Lung microvascular endothelial cell (primary cell): ENCODE results near the gene CCNY. TPM values are rescaled to one million over a fixed set of nuclear protein-coding genes. Genes with fewer than 3 reads are reported as not detected.
A peak's percentile ranks its signal among the peaks of the same experiment; 100 is the strongest.

ENCODE experiments used
- DNase-seq, 2 donors: peaks; one replicate each; pipeline versions ENCODE4 v3.0.0 to v3.0.0-alpha.2; 2010; ENCODE audit warnings: low read depth in 2 of 2
- total RNA-seq: library from RNA; depleted of rRNA; stranded (reverse); fragments of >200 nt; gene quantifications from 2 replicates; pipeline ENCODE4 v1.2.1, GENCODE V29; 2014

The CCNY gene
- total RNA-seq, 1 donor from 2014 or later = 104 TPM

DNA sequence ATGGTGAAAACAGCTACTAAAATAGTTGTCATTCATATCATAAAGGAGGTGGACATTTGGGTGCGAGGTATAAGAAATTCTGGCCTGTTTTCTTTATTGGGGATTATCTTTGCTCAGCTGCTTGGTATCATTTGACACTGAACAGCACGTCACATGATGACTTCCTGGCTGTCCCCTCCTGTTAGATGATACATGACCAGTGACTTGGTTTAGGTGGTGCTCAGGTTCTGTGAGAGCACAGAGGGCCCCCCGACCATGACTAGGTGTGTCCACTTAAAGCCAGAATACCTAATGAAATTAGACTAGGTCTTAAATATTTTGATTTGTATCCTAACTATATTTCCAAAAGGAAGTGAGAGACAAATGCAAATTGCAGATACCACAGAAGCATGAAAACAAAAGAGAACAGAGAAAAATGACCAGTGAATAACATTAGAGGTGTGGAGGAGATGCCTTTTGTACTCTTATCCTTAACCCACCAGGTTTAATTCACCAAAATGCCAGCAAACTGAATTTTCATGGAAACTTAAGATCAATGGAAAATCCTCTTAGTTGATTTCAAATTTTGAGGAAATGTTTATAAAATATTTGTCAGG lies 218.2 kb downstream of the CCNY start:
- no peak for DNase-seq

DNA sequence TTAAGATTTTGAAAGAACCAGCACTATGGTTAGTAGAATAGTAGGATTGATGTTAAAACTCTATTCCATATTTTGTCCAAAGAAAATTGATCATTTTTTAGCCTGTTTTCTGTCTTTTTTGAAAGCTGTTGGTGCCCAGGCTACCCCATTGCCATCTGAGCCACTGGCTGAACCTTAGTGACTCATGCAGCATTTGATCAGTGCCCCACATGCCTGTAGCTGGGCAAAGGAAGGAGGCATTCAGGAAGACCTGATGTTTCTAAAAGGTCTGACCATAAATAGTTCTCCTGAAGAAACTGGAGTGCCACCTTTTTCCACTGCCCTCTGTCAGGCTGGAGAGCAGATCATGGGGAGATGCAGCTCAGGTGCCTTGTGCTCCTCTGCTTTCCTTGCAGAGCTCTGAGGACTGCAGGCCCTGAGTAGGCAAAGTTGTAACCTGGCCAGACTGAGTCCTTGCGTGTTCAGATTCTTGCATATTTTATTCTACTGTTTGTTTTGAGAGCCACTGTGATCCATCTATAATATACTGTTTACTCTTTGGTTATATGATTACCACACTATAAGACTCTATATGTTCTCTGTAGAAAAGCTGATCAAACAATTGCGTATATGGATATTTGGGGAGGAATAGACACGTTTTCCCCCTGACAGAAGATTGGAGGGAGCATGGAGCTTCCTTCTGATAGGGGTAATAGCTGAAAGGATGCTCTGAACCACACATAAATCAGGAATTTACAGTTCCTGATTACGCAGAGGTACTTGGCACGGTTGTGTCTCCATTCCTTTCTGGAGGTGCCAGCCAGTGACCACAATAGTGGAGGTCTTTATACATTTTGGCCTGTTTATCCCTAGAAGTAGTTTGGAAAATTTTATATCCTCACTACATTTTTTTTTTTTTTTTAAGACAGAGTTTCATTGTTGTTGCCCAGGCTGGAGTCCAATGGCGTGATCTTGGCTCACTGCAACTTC lies 219.9 kb downstream of the CCNY start:
- DNase-seq = no peak

DNA sequence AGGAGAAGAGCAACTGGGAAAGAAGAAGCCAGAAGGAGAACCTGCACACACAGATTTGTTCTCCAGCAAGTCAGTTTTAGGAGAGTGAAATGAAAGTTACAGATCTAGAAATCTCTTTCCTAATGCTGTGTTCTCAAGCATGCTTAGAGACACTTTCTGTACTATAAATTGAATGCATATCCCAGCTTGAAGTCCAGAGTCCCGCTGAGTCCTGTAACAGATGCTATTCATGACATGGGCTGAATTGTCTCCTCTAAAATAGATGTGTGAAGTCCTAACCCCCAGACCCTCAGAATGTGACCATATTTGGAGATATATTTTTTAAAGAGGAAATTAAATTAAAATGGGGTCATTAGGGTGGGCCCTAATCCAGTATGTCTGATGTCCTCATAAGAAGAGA lies 222.0 kb downstream of the CCNY start:
- DNase-seq = no peak

DNA sequence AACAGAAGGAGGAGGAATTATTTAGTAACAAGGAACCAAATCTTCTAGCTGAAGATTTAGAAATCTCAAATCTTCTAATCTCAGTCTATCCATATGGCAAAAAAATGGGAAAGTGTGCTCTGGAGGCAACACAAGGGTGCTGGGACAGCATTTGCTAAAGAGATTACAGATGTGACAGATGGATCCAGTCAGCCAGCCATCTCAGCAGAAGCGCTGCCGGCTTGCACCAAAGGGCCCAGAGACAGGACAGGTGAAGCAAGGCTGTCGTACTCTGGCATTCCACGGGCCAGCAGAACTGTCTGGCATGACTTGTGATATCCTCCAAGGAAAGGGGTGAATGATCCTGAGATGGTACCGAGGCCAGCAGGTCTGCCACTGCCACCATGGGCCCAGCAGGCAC lies 223.1 kb downstream of the CCNY start:
- DNase-seq = no peak

DNA sequence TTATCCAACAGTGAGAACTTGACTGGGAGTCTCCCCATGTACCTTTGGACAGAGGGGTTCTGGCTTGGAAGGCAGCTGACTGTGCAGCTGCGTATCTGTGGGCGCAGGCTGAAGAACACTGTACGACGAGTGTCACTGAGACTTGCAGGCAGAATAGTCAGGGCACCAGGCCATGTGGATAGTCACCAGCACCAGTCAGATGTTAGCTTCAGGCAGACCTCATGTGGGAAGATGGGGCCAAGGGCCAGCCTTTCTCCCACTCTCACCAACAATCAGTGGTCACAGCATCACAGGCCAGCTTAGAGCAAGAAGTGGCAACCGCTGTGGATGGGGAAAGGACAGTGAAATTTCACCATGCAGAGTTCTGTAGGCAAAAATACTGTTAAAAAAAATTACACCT lies 225.4 kb downstream of the CCNY start:
- no peak for DNase-seq

DNA sequence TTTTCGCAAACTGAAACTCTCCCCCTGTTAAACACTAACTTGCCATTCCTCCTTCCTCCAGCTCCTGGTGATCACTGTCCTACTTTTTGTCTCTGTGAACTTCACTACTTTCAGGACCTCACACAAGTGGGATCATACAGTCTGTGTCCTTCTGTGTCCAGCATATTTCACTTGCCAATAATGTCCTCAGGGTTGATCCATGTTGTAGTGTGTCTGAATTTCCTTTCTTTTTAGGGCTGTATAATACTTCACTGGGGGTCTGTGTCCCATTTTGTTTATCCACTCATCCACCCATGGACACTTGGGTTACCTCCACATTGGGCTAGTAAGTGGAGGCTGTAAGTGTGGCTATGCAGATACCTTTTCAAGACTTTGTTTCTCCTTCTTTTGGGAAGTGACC lies 226.1 kb downstream of the CCNY start:
- no peak for DNase-seq

DNA sequence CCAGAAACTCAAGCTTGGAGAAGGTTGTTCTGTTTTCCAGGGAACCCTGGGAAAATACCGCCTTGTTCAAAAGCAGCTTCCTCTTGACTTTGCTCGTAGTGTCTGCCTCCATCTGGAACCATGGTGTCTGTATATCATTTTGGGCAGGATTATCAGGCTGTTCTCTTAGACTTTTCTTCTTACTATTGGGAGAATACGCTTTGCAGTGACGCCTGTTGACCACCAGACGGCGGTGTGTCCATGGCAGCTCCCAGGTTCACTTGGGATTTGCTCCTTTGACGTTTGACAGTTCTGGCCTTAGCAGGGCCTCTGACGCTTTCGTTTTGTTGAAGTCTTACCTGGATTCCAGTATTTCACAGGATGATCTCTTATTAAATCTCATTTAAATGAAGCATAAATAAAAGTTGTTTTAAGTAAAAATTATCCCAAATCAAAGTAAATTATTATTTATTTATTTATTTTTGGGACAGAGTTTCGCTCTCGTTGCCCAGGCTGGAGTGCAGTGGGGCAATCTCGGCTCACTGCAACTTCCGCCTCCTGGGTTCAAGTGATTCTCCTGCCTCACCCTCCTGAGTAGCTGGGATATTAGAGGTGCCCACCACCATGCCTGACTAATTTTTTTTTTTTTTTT lies 227.1 kb downstream of the CCNY start:
- DNase-seq = peak; percentile 81 to 85

DNA sequence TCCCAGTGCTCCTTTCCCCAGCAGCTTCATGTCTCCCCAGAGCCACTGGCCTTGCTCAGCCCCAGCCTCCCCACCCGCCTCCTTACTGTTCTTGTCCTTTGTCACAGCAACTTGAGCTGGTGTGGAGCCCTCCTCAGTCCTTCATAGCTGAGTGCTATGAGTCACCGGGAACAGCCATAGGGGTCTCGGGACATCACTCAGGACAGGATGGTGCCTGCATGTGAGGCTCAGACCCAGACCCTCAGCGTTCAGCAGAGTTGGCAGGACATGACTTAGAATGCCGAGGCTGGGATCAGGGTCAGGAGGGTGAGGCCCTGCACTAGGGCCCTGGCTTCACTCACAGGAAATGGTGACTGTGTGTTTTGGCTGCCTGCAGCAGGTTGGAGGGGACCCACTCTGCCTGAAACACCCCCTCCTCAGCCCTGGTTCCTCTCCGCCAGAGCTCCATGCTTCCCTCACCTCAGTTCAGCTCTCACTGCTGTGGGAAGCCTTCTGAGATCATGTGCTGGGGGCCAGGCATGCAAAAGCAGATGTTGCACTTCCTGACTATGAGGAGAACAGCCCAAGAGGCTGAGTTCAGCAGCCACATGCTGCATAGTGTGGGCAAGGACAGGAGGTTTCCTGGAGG lies 228.1 kb downstream of the CCNY start:
- peak; percentile 52 to 57 for DNase-seq

DNA sequence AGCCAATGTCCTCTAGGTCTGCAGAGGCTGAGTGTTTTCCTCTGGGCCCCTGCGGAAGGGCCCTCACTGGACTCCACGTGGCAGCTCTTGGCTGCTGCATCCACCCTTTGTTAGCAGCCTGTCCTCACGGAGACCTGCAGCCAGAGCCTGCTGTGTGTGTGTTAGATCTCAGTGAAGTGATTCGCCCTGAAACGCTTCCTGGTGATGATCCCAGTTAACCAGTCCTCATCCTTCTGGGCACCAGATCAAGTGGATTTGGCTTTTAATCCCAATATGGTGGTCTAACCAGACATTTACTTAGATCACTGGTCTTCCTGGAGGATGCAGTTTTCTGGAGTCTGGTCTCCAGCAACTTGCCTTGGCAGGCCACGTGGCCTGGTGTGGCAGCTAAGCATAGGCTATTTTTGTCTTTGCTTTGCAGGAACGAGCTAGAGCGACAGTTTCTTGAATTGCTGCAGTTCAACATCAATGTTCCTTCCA lies 229.3 kb downstream of the CCNY start:
- DNase-seq = peak; percentile 34 to 48

DNA sequence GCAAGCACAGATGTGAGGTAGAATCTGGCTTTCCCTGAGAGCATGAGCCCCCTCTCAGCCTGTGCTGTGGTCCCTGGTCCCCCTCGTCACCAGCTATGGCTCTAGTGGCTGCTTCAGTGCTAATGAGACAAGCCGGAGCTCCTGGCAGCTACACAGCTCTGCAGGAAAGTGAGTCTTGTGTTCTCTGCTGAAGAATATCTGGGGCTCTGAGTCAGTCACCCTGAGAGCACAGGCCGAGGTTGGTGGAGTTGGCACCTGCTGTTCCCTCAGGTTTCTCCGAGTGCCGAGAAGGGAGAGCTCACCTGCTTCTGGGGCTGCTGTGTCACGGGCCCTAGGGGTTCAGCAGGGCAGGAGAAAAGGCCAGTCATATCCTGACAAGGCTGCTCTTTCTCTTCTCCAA lies 231.6 kb downstream of the CCNY start:
- no peak for DNase-seq

DNA sequence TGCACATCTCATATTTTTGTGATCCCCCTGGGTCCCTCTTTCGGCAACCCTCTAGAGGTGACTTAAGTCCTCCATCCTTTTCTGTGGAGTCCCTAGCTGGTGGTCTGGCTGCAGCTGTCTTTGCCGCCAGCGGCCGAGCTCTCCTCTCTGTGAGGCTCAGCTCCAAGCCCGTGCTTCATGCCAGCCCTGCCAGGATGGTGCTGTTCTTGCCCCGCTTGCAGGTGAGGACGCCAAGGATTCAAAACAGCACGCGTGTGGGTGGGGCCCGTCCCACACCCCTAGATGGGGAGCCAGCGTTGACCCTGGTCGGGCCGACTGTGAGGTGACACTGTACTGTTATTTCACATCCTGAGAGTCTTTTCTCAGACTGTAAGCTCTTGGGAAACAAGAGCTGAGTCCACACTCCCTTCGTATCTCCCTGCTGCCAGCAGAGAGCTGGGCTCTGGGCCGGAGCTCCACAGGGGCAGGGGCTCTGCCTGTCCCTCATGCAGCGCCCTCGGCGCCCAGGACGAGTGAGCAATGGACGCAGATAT lies 232.2 kb downstream of the CCNY start:
- no peak for DNase-seq

DNA sequence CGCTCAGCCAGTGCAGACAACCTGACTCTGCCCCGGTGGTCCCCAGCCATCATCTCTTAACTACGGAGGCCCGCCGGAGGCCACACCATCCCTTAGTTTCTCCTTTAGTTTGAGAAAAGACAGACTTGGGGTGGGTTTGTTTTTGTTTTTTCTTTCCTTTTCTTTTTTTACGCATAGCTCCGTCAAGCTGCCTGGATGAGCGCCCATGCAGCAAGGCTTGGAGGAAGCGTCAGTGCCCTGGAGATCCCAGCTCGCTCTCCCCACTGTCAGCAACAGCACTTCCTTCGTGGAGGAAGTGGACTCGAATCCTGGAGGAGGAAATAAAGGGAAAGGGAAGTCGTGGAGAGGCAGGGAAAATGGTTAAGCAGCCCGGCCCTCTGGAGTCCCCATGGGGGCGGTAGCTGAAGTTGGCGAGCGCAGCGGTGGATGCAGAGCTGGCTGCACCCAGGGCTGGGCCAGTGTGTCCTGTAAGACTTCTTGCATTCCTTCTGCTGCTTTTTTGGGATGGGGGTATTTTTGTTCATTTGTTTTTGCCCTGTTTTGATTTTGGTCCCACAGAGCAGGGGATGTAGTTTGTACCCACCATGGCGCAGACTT lies 232.9 kb downstream of the CCNY start:
- DNase-seq = no peak

DNA sequence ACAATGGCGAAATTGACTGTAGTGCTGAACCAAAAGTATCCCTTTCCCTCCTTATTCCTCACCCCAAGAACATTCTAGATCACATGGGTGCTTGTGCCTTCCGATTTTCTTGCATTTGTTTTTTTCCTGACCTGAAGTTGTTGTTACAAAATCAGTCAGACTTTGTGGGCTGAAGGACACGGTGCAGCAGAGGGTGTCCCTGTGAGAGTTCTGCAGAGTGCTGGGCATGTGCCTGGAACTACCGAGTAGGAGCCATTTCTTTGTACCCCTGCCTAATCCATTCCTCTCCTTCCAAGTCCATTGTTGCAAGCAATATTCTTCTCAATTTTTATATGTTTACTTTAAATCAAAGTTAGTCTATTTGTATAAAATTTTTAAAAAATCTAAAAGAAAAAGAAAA lies 233.5 kb downstream of the CCNY start:
- no peak for DNase-seq

DNA sequence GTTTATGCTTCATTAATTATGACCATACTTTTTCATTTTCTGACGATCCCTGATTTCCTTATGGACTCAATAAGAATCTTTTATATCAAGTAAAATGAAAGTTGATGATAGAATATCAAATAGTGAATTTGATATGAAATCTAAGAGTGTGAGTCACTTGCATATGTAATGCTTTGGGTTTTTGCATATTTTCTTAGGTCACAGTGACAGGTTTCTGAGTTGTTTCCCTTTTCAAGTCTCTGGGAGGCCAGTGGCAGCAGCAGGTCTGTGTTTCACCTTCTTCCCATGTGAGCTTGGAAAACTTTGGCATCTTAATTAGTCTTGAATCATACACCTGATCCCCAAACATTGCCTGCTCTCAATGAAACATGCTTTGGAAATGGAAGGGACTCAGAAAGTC lies 234.1 kb downstream of the CCNY start:
- no peak for DNase-seq

DNA sequence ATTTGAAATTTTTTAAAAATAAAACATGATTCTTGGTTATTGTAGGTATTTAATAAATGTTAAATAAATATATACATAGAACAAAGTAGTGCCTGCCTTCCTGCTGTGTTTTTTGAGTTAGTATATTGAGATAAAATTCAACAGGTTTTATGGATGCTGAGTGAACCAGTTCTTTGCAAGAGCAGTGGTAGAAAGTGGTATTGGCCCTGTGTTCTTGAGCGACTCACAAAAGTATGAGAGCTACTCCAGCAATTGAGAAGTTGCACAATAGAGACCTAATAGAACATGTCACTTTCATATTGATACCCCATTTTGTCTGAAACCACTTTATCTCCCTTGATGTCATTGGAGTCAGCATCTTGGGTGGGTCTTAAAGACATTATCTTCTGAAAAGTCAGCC lies 236.3 kb downstream of the CCNY start:
- no peak for DNase-seq

DNA sequence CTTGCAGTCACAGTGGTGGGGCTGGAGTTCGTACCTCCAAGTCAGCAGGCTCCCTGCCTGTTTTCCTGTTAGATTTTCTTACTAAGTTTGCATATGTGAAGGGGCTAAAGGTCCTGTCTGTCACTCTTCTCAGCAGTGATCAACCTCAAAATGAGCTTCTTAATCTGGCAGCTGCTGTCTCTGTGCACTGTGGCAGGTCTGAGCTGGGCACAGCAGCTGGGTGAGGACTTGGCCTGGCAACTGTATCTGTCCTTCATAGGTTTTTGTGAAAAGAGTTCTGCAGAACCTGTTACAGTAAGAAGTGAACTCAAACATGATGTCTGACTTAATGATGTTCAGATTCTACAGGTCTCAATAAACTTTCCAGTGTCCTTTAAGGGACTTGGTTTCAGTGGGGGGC lies 237.5 kb downstream of the CCNY start:
- no peak for DNase-seq

DNA sequence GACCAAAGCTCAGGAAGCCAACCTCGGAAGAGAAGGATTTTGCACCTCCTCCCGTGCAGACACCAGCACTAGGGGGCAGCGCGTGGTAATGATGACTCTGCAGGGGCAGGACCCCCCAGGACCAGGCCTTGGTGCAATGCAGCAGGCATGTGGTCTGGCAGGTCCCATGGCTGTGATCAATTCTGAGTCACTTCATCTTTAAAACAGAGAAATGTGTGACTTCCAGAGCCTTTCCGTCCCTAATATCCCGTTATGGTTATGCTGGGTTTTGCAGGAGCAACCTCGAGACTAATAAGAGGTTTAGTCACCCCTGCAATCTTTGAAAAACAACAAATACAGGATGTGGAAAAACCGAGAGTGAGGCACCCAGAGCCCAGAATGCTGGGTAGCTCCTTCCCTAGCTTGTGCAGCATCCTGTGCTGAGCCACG lies 238.6 kb downstream of the CCNY start:
- DNase-seq = peak; percentile 26 to 86

DNA sequence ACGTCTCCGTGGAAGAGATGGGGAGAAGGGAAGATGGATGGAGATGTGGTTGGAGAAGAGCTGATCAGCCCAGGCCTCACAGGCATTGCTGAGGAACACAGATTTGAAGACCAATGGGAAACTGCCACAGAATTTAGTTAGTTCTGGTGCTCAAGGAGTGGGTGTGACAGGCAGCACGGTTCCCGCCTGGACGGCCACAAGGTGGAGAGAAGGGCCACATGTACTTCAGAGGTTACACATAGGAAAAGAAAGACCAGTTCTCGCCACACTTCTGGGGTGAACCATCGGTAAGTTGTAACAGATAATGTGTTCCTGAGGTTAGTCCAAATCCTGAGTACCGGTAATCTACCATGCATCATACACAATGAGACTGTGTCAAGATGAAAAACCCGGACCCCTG lies 239.3 kb downstream of the CCNY start:
- no peak for DNase-seq

DNA sequence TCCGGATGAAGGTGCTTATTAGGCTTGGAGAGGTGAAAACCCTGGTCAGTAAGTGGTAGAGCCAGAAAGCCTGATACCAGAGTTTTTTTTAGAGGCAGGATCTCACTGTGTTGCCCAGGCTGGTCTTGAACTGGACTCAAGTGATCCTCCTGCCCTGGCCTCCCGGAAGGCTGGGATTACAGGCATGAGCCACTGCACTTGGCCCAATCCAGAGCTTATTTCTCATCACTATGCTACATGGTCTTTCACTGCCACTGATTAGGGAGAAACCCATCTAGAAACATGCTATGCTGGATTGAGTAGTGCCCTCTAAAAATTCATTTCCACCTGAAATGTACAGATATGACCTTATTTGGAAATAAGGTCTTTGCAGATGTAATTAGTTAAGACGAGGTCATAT lies 240.4 kb downstream of the CCNY start:
- DNase-seq = no peak

DNA sequence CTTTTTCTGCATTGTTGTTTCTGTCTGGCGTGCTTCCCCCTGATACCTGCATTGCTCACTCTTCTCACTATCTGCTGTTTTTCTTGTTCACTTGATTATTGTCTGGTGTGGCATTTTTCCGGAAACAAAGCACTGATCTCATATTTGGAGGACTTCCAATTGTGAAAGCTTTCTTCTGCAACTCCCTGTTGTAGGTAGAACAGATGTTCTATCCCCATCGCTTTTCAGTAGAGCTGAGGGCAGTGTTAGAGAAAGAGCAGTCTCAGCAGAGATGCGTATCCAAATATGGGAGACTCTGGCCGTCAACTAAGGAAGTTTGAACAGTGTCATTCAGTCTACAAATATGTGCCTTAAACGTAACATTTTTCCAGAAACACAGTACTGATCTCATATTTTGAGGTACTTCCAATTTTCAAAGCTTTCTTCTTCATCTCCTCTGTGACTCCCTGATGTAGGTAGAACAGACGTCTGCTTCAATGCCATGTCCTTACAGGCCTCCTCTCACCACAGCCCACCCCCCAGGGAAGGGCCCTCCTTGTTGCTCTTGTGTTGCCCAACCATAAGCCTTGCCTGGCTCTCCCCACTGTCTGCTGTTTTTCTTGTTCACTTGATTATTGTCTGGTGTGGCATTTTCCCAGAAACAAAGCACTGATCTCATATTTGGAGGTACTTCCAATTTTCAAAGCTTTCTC lies 241.8 kb downstream of the CCNY start:
- DNase-seq = peak; percentile 62 to 76

DNA sequence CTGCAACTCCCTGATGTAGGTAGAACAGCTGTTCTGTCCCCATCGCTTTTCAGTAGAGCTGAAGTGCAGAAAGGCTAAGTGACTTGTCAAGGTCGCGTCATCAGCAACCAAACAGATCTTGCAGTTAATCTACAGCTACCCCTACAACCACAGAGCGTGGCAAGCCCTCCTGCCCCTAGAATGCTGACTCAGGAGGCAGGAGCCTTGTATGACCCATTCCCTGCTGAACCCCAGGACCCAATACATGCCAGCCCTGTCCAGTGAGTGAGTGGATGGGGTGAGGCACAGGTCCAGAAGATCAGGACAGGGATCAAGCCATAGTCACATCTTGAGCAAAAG lies 242.3 kb downstream of the CCNY start:
- DNase-seq = no peak
